DND-41 (cell line): Measurements from ENCODE around the gene KCNH3.

Source experiments
- EZH2 ChIP-seq: IDR thresholded peaks from 3 replicates; pipeline ENCODE4 v1.6.1; 2012; ENCODE audit warnings: borderline replicate concordance, low read depth, mild to moderate bottlenecking, moderate library complexity, low read length, inconsistent platforms; ENCODE audit not compliant: severe bottlenecking
- TF ChIP-seq, protein P1 (sequence below): IDR thresholded peaks from 2 replicates; pipeline ENCODE4 v1.5.1; 2012; ENCODE audit warnings: borderline replicate concordance, low read length, moderate library complexity, mild to moderate bottlenecking; ENCODE audit not compliant: poor library complexity, severe bottlenecking; ENCODE audit errors: extremely low read depth

- TF ChIP-seq, protein P1, sequence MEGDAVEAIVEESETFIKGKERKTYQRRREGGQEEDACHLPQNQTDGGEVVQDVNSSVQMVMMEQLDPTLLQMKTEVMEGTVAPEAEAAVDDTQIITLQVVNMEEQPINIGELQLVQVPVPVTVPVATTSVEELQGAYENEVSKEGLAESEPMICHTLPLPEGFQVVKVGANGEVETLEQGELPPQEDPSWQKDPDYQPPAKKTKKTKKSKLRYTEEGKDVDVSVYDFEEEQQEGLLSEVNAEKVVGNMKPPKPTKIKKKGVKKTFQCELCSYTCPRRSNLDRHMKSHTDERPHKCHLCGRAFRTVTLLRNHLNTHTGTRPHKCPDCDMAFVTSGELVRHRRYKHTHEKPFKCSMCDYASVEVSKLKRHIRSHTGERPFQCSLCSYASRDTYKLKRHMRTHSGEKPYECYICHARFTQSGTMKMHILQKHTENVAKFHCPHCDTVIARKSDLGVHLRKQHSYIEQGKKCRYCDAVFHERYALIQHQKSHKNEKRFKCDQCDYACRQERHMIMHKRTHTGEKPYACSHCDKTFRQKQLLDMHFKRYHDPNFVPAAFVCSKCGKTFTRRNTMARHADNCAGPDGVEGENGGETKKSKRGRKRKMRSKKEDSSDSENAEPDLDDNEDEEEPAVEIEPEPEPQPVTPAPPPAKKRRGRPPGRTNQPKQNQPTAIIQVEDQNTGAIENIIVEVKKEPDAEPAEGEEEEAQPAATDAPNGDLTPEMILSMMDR: no peak
- no peak for TF ChIP-seq EZH2
Measured at GRCh38 chr12:49496417-49497360, 42.1 kb upstream of the KCNH3 start.
